SK-N-SH (cell line): ENCODE results near the gene NYAP1.

Experiments
- EP300 ChIP-seq, 2 experiments: IDR thresholded peaks; 2 replicates each; pipeline versions ENCODE4 v1.4.0 to v1.6.1; 2012; ENCODE audit warnings: borderline replicate concordance in 1 of 2, low read depth in 1 of 2, low read length in 1 of 2
- EZH2phosphoT487 ChIP-seq: fragments of 200-600 bp; sonication (generic); IDR thresholded peaks from 2 replicates; pipeline ENCODE4 v1.6.1; 2017; ENCODE audit warnings: low read depth, mixed run types, mild to moderate bottlenecking, antibody characterized with exemption, moderate library complexity, borderline replicate concordance
- GABPA ChIP-seq: IDR thresholded peaks from 2 replicates; pipeline ENCODE4 v1.4.0; 2012; ENCODE audit warnings: low read depth, mild to moderate bottlenecking
- JUND ChIP-seq: IDR thresholded peaks from 2 replicates; pipeline ENCODE4 v1.4.0; 2012
- RAD21 ChIP-seq: IDR thresholded peaks from 2 replicates; pipeline ENCODE4 v1.6.1; 2012; ENCODE audit warnings: mild to moderate bottlenecking, low read length
- REST ChIP-seq: IDR thresholded peaks from 2 replicates; pipeline ENCODE4 v1.6.1; 2012; ENCODE audit warnings: mild to moderate bottlenecking, low read depth, low read length, moderate library complexity
- RXRA ChIP-seq: IDR thresholded peaks from 2 replicates; pipeline ENCODE4 v1.4.0; 2012; ENCODE audit warnings: low read depth, mild to moderate bottlenecking, borderline replicate concordance
- SMC3 ChIP-seq: IDR thresholded peaks from 2 replicates; pipeline ENCODE4 v1.6.1; 2012; ENCODE audit warnings: low read depth, low read length, improper control_type of control experiment
- TEAD4 ChIP-seq: IDR thresholded peaks from 2 replicates; pipeline ENCODE4 v1.4.0; 2012; ENCODE audit warnings: mild to moderate bottlenecking, borderline replicate concordance; ENCODE audit not compliant: insufficient read depth
- USF2 ChIP-seq: fragments of 150-350 bp; IDR thresholded peaks from 2 replicates; pipeline ENCODE4 v1.6.1; 2017; ENCODE audit warnings: antibody characterized with exemption, low read length, low read depth, borderline replicate concordance
- TF ChIP-seq, protein P1 (sequence below): IDR thresholded peaks from 2 replicates; pipeline ENCODE4 v1.4.0; 2012; ENCODE audit warnings: low read depth
- TF ChIP-seq, protein P2 (sequence below): fragments of 200-600 bp; sonication (generic); IDR thresholded peaks from 2 replicates; pipeline ENCODE4 v1.6.1; 2017; ENCODE audit warnings: antibody characterized with exemption, mild to moderate bottlenecking, moderate library complexity

DNA sequence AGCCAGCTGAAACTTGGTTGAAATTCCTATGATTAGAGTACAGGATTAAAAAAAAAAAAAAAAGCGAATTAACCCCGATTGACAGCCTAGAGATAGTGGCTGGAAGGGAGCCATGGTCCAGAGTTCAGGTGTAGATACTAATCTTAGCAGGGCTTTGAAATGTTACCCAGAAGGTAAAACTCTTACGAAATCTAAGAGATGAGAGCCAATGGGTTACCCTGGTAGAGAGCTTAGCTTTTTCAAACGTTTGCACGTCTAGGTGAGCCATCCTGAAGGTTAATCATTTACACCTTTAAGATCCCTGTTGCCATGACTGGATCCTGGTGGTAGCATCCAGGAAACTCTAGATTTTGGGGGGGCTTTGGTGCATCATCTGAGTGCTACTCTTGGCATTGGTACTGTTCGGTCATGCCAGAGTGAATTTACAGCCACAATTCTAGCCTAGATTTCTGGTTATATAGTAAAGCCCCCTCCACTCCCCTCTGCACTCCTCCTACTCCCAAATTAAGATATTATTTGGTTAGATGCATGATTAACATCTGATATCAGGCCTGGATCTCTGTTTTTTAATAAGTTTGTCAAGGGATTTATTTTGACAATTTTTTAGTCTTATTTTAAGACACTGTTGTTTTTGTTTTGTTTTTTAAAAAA is 56.5 kb downstream of the NYAP1 start:
- TF ChIP-seq, protein P1, sequence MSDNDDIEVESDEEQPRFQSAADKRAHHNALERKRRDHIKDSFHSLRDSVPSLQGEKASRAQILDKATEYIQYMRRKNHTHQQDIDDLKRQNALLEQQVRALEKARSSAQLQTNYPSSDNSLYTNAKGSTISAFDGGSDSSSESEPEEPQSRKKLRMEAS, result no peak
- TF ChIP-seq USF2 (no peak), JUND (no peak), RXRA (no peak), EZH2phosphoT487 (no peak), RAD21 (no peak), GABPA (no peak), TEAD4 (no peak), SMC3 (no peak), REST (no peak), EP300 (IDR thresholded peaks at IDR 0.05; ENCODE audit: borderline replicate concordance in 1 of 2, low read depth in 1 of 2, low read length in 1 of 2) (no peak)
- TF ChIP-seq, protein P2, sequence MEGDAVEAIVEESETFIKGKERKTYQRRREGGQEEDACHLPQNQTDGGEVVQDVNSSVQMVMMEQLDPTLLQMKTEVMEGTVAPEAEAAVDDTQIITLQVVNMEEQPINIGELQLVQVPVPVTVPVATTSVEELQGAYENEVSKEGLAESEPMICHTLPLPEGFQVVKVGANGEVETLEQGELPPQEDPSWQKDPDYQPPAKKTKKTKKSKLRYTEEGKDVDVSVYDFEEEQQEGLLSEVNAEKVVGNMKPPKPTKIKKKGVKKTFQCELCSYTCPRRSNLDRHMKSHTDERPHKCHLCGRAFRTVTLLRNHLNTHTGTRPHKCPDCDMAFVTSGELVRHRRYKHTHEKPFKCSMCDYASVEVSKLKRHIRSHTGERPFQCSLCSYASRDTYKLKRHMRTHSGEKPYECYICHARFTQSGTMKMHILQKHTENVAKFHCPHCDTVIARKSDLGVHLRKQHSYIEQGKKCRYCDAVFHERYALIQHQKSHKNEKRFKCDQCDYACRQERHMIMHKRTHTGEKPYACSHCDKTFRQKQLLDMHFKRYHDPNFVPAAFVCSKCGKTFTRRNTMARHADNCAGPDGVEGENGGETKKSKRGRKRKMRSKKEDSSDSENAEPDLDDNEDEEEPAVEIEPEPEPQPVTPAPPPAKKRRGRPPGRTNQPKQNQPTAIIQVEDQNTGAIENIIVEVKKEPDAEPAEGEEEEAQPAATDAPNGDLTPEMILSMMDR, result no peak
